MV-4-11 (cell line): ENCODE results near the gene RBM33.

ENCODE experiments used
- DNase-seq: peaks from one replicate; lab custom pipeline; 2025; lab: John Stamatoyannopoulos, UW

RBM33 gene

DNA sequence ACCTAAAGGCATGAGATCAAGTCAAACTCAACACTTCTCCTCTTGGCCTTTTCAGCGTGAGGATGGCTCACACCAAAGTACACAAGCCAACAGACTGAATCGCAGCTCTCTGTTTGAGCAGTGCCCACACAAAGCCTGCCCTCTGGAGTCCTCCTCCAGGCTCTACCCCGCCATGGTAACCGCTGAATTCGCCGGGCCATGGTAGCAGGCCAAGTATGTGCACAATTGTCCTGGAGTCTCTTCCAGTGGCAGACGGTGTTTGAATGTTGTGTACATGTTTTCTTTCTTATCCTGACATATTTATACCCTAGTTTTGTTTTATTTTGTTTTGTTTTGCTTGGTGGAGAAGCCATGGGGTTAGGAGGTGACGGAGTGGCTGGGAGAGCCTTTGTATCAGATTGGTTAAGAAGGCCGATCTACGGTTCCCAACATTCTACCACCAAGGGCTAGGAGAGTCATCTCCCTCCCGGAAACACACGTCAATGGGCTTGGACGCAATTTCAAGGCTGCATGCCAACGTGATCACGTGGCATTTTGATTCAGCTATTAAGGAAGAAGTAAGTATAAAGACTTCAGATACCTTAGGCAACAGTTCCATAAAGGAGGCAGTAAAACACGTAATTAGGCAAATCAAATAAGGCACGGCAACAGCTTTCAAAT, 179.9 kb downstream of the RBM33 start:
- DNase-seq, result no peak

DNA sequence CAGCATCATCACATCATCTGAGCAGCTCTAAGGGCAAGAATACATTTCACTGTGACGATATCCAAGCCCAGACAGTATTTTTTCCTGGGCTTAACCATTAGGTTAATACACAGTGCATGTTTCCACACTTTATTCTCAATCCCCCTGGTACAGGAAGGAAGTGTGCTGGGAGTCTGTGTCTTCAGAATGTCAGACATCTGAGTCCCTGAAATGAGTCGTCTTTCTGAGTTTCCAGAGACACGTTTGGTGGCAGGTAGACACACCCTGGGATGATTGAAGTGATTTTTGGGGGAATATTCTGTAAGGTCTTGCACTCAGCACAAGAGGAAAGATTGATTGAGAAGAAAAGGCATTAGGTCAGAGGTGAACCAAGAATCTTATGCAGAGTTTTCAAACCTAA, 180.9 kb downstream of the RBM33 start:
- DNase-seq, result no peak

DNA sequence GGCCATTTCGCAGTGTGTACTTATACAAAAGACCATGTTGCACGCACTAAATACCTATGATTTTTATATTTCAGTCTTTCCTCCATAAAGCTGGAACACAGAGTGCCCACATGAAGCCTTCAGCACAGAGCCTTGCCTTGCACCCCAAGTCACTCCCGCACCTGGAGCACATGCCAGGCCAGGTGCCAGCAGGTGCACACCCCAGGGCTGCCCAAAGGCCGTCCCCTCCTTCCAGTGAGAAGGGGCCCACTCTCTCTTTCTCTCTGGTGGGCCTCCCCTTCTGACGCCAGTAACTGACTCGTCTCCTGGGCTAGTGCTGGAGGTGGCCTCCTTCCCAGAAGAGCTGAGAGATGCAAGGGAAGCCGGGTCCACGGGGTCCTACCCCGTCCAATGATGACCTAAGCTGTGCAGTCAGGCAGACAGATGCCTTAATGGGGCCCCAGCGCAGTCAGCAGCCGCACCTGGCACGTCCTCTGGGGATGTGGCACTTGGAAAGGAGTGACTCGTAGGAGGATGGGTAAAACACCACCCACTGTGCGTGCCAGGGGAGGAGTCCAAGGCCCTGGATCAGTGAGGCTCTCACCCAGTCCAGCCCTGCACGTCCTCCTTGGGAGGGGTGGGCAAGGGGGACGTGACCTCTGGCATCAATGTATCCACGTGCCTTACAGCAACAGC, 185.5 kb downstream of the RBM33 start:
- DNase-seq, result no peak
